Measurements from ENCODE around the gene TEAD1. TPM values are rescaled to one million over a fixed set of nuclear protein-coding genes. Genes with fewer than 3 reads are reported as not detected.

TEAD1 gene
- 10 to 100 TPM; 76.4 to 94.4 TPM for total RNA-seq
- polyA plus RNA-seq (2013, experiment 1 of 2) = 103 TPM
- polyA plus RNA-seq (2013, experiment 2 of 2) = 109 TPM
- long read RNA-seq, experiment 1, partial matches to known transcripts = 0 of 8 reads
- long read RNA-seq, experiment 1, other reads (novel, unspliced or antisense) = 8 of 8 reads
- long read RNA-seq, experiment 2, partial matches to known transcripts = 0 of 45 reads
- long read RNA-seq, experiment 2, other reads (novel, unspliced or antisense) = 42 of 45 reads
- long read RNA-seq, experiment 3, partial matches to known transcripts = 2 of 34 reads
- long read RNA-seq, experiment 3, other reads (novel, unspliced or antisense) = 31 of 34 reads
- long read RNA-seq, experiment 4, partial matches to known transcripts = 0 of 1 reads
- long read RNA-seq, experiment 4, other reads (novel, unspliced or antisense) = 1 of 1 reads

DNA sequence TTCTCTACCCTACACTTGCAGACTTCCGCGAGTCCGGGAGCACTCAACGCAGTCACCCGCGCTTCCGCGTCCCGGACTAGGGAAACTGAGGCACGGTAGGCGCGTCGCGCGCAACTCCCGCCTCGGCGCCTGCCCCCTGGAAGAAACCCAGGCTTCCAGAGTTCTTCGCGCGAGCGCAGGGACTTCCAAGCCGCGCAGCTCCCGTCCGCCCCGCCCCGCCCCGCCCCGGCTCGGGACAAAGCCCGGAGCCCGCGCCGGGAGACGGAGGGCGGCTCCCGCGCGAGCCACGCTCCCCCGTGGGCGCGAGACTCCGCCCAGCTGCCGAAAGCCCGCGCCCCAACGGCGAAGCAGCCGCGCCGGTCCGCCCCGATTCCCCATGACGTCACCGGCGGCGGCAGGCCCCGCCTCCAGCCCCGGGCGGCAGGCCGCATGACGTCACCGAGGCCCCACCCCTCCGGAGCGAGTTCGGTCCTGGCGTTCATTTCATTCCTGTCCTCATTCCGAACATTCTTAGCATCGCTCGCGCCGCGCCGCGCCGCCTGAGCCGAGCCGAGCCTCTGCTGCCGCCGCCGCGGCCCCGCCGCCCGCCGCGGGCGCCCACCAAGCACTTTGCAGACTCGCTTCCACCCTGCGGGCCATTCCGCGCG, at the start of gene TEAD1:
TSS of gene TEAD1 (plus strand) at position 498 of the 647 bp plus-strand sequence.
- peaks cover 32% of the 10 kb centered on the region for H3K4me1 Mint-ChIP-seq
- H3K4me3 ChIP-seq (ENCODE audit: low read length) = peak within 1 kb of the TSS; percentile 95
- 0 to 1% methylated on average over 27 to 95 of the region's 95 CpGs for WGBS, 2 experiments (ENCODE audit: insufficient coverage in 1 of 2, insufficient read length in 1 of 2)
- peak within 1 kb of the TSS; percentile 93 for H3K27ac ChIP-seq (ENCODE audit: low read depth, low read length)
- H3K4me3 Mint-ChIP-seq = peak within 1 kb of the TSS; percentile 91
- H3K27me3 Mint-ChIP-seq (ENCODE audit: insufficient read depth) = peaks cover 9% of the 10 kb centered on the region
- peaks cover 5% of the 10 kb centered on the region for H3K36me3 ChIP-seq (ENCODE audit: control insufficient read depth, insufficient read depth, low read length)
- H3K27me3 ChIP-seq (ENCODE audit: control insufficient read depth, insufficient read depth, low read length, poor library complexity, severe bottlenecking) = no peaks in the 10 kb centered on the region
- H3K9ac ChIP-seq (ENCODE audit: extremely low read depth, low read length, poor library complexity, severe bottlenecking) = peak within 1 kb of the TSS; percentile 98
- H3K9me3 Mint-ChIP-seq = peaks cover 4% of the 10 kb centered on the region
- no peaks in the 10 kb centered on the region for H3K9me3 ChIP-seq (ENCODE audit: control insufficient read depth, low read length)
- DNase-seq = peak; percentile 99
- H3K27ac Mint-ChIP-seq = peak within 1 kb of the TSS; percentile 98
- H3K4me1 ChIP-seq (ENCODE audit: control insufficient read depth, insufficient read depth, low read length) = peaks cover 7% of the 10 kb centered on the region
- peaks cover 2% of the 10 kb centered on the region for H3K36me3 Mint-ChIP-seq (ENCODE audit: low read depth)
- TF ChIP-seq CTCF (conservative IDR thresholded peaks at IDR 0.05) = no peak

- H3K27ac Mint-ChIP-seq = no peak overlapping the region
- Histone ChIP-seq H3K27ac (ENCODE audit: low read depth, low read length) (no peak overlapping the region), H3K4me3 (ENCODE audit: low read length) (no peak overlapping the region), H3K27me3 (ENCODE audit: control insufficient read depth, insufficient read depth, low read length, poor library complexity, severe bottlenecking) (no peaks in the 10 kb centered on the region), H3K36me3 (ENCODE audit: control insufficient read depth, insufficient read depth, low read length) (no peaks in the 10 kb centered on the region), H3K4me1 (ENCODE audit: control insufficient read depth, insufficient read depth, low read length) (no peaks in the 10 kb centered on the region), H3K9ac (ENCODE audit: extremely low read depth, low read length, poor library complexity, severe bottlenecking) (no peak overlapping the region), H3K9me3 (ENCODE audit: control insufficient read depth, low read length) (peaks cover 21% of the 10 kb centered on the region)
- WGBS, 2 experiments (ENCODE audit: insufficient coverage in 1 of 2, insufficient read length in 1 of 2) = 96% methylated on average over 2 of the region's 4 CpGs; no CpG with 5 or more reads in 1 of the 2 experiments
- no peak for DNase-seq
- no peaks in the 10 kb centered on the region for H3K4me1 Mint-ChIP-seq
- H3K4me3 Mint-ChIP-seq = no peak overlapping the region
- no peaks in the 10 kb centered on the region for H3K36me3 Mint-ChIP-seq (ENCODE audit: low read depth)
- no peak for TF ChIP-seq CTCF (conservative IDR thresholded peaks at IDR 0.05)
- no peaks in the 10 kb centered on the region for H3K27me3 Mint-ChIP-seq (ENCODE audit: insufficient read depth)
- peaks cover 23% of the 10 kb centered on the region for H3K9me3 Mint-ChIP-seq
These were observed 49.6 kb upstream of the TEAD1 start for GRCh38 chr11:12624595-12624994.

DNA sequence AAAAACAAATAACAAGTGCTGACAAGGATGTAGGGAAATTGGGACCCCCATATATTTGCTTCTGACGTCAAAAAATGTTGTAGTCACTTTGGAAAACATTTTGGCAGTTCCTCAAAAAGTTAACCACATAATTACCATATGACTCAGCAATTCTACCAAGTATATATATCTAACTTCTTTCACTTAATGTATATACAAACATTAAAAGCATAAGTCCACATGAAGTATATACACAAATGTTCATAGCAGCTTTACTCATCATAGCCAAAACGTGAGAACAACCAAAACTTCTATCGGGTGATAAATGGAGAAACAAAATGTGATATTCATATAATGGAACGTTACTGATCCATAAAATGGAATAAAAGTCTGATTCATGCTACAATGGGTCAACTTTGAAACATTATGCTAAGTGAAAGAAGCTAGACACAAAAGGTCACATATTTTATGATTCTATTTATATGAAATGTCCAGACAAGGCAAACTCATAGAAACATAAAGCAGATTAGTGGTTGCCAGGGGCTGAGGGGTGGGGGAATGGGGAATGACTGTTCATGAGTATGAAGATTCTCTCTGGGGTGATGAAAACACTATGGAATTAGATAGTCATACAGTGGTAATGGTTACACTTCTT, 48.7 kb upstream of the TEAD1 start:
- 90 to 93% methylated on average over 3 to 4 of the region's 4 CpGs for WGBS, 2 experiments (ENCODE audit: insufficient coverage in 1 of 2, insufficient read length in 1 of 2)
- Mint-ChIP-seq H3K36me3 (ENCODE audit: low read depth) (no peaks in the 10 kb centered on the region), H3K27me3 (ENCODE audit: insufficient read depth) (no peaks in the 10 kb centered on the region), H3K27ac (no peak overlapping the region), H3K4me1 (no peaks in the 10 kb centered on the region), H3K9me3 (peaks cover 23% of the 10 kb centered on the region), H3K4me3 (no peak overlapping the region)
- Histone ChIP-seq H3K27me3 (ENCODE audit: control insufficient read depth, insufficient read depth, low read length, poor library complexity, severe bottlenecking) (no peaks in the 10 kb centered on the region), H3K4me1 (ENCODE audit: control insufficient read depth, insufficient read depth, low read length) (no peaks in the 10 kb centered on the region), H3K27ac (ENCODE audit: low read depth, low read length) (no peak overlapping the region), H3K36me3 (ENCODE audit: control insufficient read depth, insufficient read depth, low read length) (no peaks in the 10 kb centered on the region), H3K4me3 (ENCODE audit: low read length) (no peak overlapping the region), H3K9ac (ENCODE audit: extremely low read depth, low read length, poor library complexity, severe bottlenecking) (no peak overlapping the region), H3K9me3 (ENCODE audit: control insufficient read depth, low read length) (peaks cover 21% of the 10 kb centered on the region)
- no peak for TF ChIP-seq CTCF (conservative IDR thresholded peaks at IDR 0.05)
- no peak for DNase-seq
